Endothelial cell of umbilical vein (primary cell): Measurements from ENCODE around the gene ANKZF1. TPM values are rescaled to one million over a fixed set of nuclear protein-coding genes. Genes with fewer than 3 reads are reported as not detected.

Experiments used
- BruUV-seq: library from RNA; stranded (reverse); fragments of 400-500 nt; replicated peaks from 2 replicates; lab custom pipeline; 2021; lab: Mats Ljungman, UMichigan
- CTCF ChIA-PET: fragments of 300-600, 350-600 bp; sonication (Branson Sonifier 250); formaldehyde crosslinking; loops from one replicate; lab custom pipeline; 2021; ENCODE audit warnings: antibody characterized with exemption, inconsistent platforms; lab: Charles Lee
- POLR2A ChIA-PET: fragments of 300-600, 350-600 bp; sonication (Branson Sonifier 250); formaldehyde crosslinking; loops from one replicate; lab custom pipeline; 2021; ENCODE audit warnings: antibody characterized with exemption, inconsistent platforms; lab: Charles Lee
- DNase-seq: peaks from one replicate; pipeline ENCODE4 v3.0.0-alpha.2; 2011; ENCODE audit warnings: low read depth, low spot score
- FAIRE-seq: peaks from 2 replicates; lab custom pipeline; 2011; peaks lifted over from hg19 to GRCh38; lab: Jason Lieb, UNC
- H2AFZ ChIP-seq: 2 replicates; pipeline ENCODE4 v1.6.0; 2012; ENCODE audit warnings: low read depth, low read length, control low read depth, inconsistent platforms
- H3K27ac ChIP-seq: 2 replicates; pipeline ENCODE4 v1.5.1; 2011; ENCODE audit warnings: low read depth, mild to moderate bottlenecking, control low read depth, low read length, moderate library complexity; ENCODE audit not compliant: insufficient read depth
- H3K27me3 ChIP-seq, 2 experiments: 2 replicates each; pipeline versions ENCODE4 v1.6.0 to v1.6.1; 2011; ENCODE audit warnings: low read length in 2 of 2, mixed read lengths in 1 of 2; ENCODE audit not compliant: control insufficient read depth in 2 of 2, insufficient read depth in 2 of 2
- H3K36me3 ChIP-seq, 2 experiments: 2 replicates in 1 of 2; 3 replicates in 1 of 2; pipeline ENCODE4 v1.5.1; 2011; ENCODE audit warnings: low read length in 2 of 2, mild to moderate bottlenecking in 1 of 2, moderate library complexity in 1 of 2; ENCODE audit not compliant: control insufficient read depth in 2 of 2, insufficient read depth in 2 of 2; ENCODE audit errors: extremely low read depth in 1 of 2
- H3K4me1 ChIP-seq: 3 replicates; pipeline ENCODE4 v1.5.1; 2011; ENCODE audit warnings: mild to moderate bottlenecking, low read length; ENCODE audit not compliant: control insufficient read depth, insufficient read depth; ENCODE audit errors: extremely low read depth
- H3K4me2 ChIP-seq: 2 replicates; pipeline ENCODE4 v1.6.1; 2011; ENCODE audit warnings: low read length, control low read depth, mixed read lengths; ENCODE audit not compliant: insufficient read depth
- H3K4me3 ChIP-seq, 3 experiments: fragments of 200-600 bp in 1 of 3; sonication (generic), shearing (Covaris generic) in 1 of 3; replicated peaks in 1 of 3; 2 replicates each; pipeline ENCODE4 v1.5.1; 2011 to 2016; ENCODE audit warnings: control low read depth in 3 of 3, low read length in 3 of 3, mild to moderate bottlenecking in 2 of 3, inconsistent platforms in 1 of 3, low read depth in 1 of 3, moderate library complexity in 1 of 3; ENCODE audit not compliant: insufficient read depth in 1 of 3
- H3K79me2 ChIP-seq: 2 replicates; pipeline ENCODE4 v1.6.0; 2012; ENCODE audit warnings: low read length, inconsistent platforms; ENCODE audit not compliant: control insufficient read depth, insufficient read depth
- H3K9ac ChIP-seq: replicated peaks from 2 replicates; pipeline ENCODE3; 2011; ENCODE audit warnings: low read length, control low read depth; ENCODE audit not compliant: insufficient read depth; ENCODE audit errors: extremely low read depth
- H3K9me1 ChIP-seq: replicated peaks from 3 replicates; pipeline ENCODE4 v1.6.0; 2011; ENCODE audit warnings: mild to moderate bottlenecking, low read length; ENCODE audit not compliant: control insufficient read depth, insufficient read depth; ENCODE audit errors: extremely low read depth
- H3K9me3 ChIP-seq: replicated peaks from 2 replicates; pipeline ENCODE4 v1.5.1; 2012; ENCODE audit warnings: low read length, inconsistent platforms; ENCODE audit not compliant: control insufficient read depth, insufficient read depth
- H4K20me1 ChIP-seq: replicated peaks from 2 replicates; pipeline ENCODE3; 2011; ENCODE audit warnings: mild to moderate bottlenecking, low read length; ENCODE audit not compliant: control insufficient read depth, insufficient read depth; ENCODE audit errors: extremely low read depth
- EZH2 ChIP-seq: IDR thresholded peaks from 2 replicates; pipeline ENCODE4 v1.6.1; 2012; ENCODE audit warnings: borderline replicate concordance, low read depth, mild to moderate bottlenecking, moderate library complexity, low read length, inconsistent platforms; ENCODE audit not compliant: severe bottlenecking
- FOS ChIP-seq: IDR thresholded peaks from 2 replicates; pipeline ENCODE4 v1.6.1; 2011; ENCODE audit warnings: mild to moderate bottlenecking, low read length, moderate library complexity, borderline replicate concordance; ENCODE audit not compliant: insufficient read depth
- GATA2 ChIP-seq: IDR thresholded peaks from 2 replicates; pipeline ENCODE4 v1.7.0; 2011; ENCODE audit warnings: low read depth, mild to moderate bottlenecking, moderate library complexity, mixed read lengths, low read length; ENCODE audit not compliant: insufficient read length, insufficient read depth
- JUN ChIP-seq: IDR thresholded peaks from 2 replicates; pipeline ENCODE4 v1.6.1; 2011; ENCODE audit warnings: borderline replicate concordance, low read depth; ENCODE audit not compliant: insufficient read length, insufficient read depth
- MAX ChIP-seq: IDR thresholded peaks from 2 replicates; pipeline ENCODE4 v1.6.1; 2011; ENCODE audit not compliant: insufficient read depth, insufficient read length
- MYC ChIP-seq: IDR thresholded peaks from one replicate; pipeline ENCODE4 v1.6.1; 2011; ENCODE audit warnings: mild to moderate bottlenecking, low read depth, low read length
- POLR2A ChIP-seq: IDR thresholded peaks from 2 replicates; pipeline ENCODE4 v1.6.1; 2012; ENCODE audit warnings: low read depth, mild to moderate bottlenecking, control low read depth, low read length
- POLR2AphosphoS5 ChIP-seq: IDR thresholded peaks from 2 replicates; pipeline ENCODE4 v1.6.1; 2012; ENCODE audit warnings: low read depth, mild to moderate bottlenecking, control low read depth, low read length, moderate library complexity; ENCODE audit not compliant: insufficient read depth
- dilution Hi-C: fragments of 300-500 bp; cut with MboI; formaldehyde crosslinking; loops from one replicate; pipeline ENCODE4 v1.15.0; 2019; ENCODE audit warnings: low sequenced_read_pairs; ENCODE audit not compliant: extremely low pct_ligation_motif_present
- intact Hi-C: fragments of 100-400 bp; cut with micrococcal nuclease; formaldehyde crosslinking; loops from one replicate; pipeline ENCODE4 v1.10.0; 2022
- polyA plus RNA-seq, 4 experiments: library from polyadenylated mRNA; depleted of rRNA in 3 of 4; stranded (reverse) in 3 of 4; unstranded in 1 of 4; fragments of >200 nt; gene quantifications; 2 replicates each; pipeline versions ENCODE4 v1.2.1 to v1.2.3, GENCODE V29; 2011 to 2012; ENCODE audit warnings: missing spikeins in 1 of 4
- total RNA-seq: library from RNA; stranded (reverse); gene quantifications from 2 replicates; pipeline ENCODE4 v1.2.3, GENCODE V29; 2021
- TF ChIP-seq, protein P1 (sequence below), 2 donors: IDR thresholded peaks; 1 replicate in 1 of 2; 2 replicates in 1 of 2; pipeline ENCODE4 v1.5.1; 2011; ENCODE audit warnings: low read length in 2 of 2, mild to moderate bottlenecking in 2 of 2, moderate library complexity in 2 of 2, control low read depth in 1 of 2, inconsistent platforms in 1 of 2, low read depth in 1 of 2; ENCODE audit not compliant: insufficient read depth in 1 of 2; ENCODE audit errors: extremely low read depth in 1 of 2

ANKZF1 gene
- total and polyA plus RNA-seq, 2 donors (not counting 3 experiments of a cell fraction or from before 2014, with no cell fraction given) = 26.5 to 36.2 TPM

DNA sequence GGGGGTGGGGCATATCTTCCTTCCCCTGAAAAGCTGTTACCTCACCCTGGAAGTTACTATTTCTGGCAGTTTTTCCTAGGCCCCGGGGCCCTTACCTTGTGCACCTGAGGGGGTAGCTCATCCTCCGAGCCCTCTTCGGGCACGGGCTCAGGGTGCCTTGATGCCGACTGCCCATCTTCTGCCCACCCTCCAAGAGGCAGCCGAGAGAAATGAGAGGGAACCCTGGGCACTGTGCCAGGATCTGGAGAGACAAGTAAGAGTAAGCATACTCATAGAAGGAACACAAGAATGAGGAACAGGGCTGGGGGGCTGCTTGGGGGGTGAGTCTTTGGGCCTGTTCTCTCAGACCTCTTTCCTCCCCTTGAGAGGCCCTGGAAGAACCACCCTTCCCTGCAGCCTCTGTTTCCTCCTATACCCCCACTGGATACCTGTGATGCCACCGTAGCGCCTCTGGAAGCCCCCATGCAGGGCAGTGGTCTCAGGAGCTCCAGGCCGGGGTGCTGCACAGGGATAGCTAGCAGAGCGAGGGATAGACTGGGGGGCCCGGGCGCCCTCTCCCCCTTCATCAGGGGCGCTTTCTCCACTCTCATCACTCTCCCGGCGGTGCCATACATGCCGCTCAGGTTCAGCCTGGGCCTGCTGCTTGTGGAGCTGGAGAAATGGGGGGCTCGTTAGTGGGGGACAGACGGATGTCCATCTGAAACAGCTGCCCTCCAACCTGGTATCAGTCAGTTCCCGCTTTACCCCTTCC lies 8.8 kb upstream of the ANKZF1 start:
- H3K4me2 ChIP-seq = no peak overlapping the region
- no peak overlapping the region for H3K4me3 ChIP-seq
- no TSS peak for BruUV-seq
- dilution Hi-C loops = no loop called here
- no peak overlapping the region for H3K9ac ChIP-seq
- H3K27me3 ChIP-seq = no peaks in the 10 kb centered on the region
- peaks cover 14% of the 10 kb centered on the region for H3K4me1 ChIP-seq
- peaks cover 3 to 45% of the 10 kb centered on the region in 2 experiments for H3K36me3 ChIP-seq
- no peaks in the 10 kb centered on the region for H3K79me2 ChIP-seq
- DNase-seq = no peak
- no peaks in the 10 kb centered on the region for H3K9me1 ChIP-seq
- no peaks in the 10 kb centered on the region for H4K20me1 ChIP-seq
- no peaks in the 10 kb centered on the region for H3K9me3 ChIP-seq
- intact Hi-C loops = no loop called here
- no peak overlapping the region for H3K27ac ChIP-seq
- ChIA-PET POLR2A (no interaction called here), CTCF (no interaction called here)
- no peak overlapping the region for H2AFZ ChIP-seq
- TF ChIP-seq MYC (no peak), POLR2A (no peak), FOS (no peak), GATA2 (no peak), POLR2AphosphoS5 (no peak), EZH2 (no peak), JUN (no peak), MAX (no peak)
- TF ChIP-seq, protein P1, sequence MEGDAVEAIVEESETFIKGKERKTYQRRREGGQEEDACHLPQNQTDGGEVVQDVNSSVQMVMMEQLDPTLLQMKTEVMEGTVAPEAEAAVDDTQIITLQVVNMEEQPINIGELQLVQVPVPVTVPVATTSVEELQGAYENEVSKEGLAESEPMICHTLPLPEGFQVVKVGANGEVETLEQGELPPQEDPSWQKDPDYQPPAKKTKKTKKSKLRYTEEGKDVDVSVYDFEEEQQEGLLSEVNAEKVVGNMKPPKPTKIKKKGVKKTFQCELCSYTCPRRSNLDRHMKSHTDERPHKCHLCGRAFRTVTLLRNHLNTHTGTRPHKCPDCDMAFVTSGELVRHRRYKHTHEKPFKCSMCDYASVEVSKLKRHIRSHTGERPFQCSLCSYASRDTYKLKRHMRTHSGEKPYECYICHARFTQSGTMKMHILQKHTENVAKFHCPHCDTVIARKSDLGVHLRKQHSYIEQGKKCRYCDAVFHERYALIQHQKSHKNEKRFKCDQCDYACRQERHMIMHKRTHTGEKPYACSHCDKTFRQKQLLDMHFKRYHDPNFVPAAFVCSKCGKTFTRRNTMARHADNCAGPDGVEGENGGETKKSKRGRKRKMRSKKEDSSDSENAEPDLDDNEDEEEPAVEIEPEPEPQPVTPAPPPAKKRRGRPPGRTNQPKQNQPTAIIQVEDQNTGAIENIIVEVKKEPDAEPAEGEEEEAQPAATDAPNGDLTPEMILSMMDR (IDR thresholded peaks at IDR 0.05; ENCODE audit: extremely low read depth in 1 of 2, insufficient read depth in 1 of 2, low read depth in 1 of 2, low read length in 2 of 2) = no peak
- no peak for FAIRE-seq
